Panc1 (cell line): ENCODE measurements around the gene AJUBA.

Experiments used
- POLR2AphosphoS5 ChIP-seq: IDR thresholded peaks from 2 replicates; pipeline ENCODE4 v1.6.1; 2012; ENCODE audit warnings: mild to moderate bottlenecking, low read depth, low read length, moderate library complexity
- SIN3A ChIP-seq: IDR thresholded peaks from 2 replicates; pipeline ENCODE4 v1.6.1; 2012; ENCODE audit warnings: low read depth, mild to moderate bottlenecking, low read length, moderate library complexity, borderline replicate concordance; ENCODE audit not compliant: insufficient read depth
- TF ChIP-seq, protein P1 (sequence below): fragments of 450-650 bp; IDR thresholded peaks from 2 replicates; pipeline ENCODE4 v1.5.1; 2017; ENCODE audit warnings: mild to moderate bottlenecking
- TF ChIP-seq, protein P2 (sequence below), 2 experiments: IDR thresholded peaks; 2 replicates each; pipeline ENCODE4 v1.6.1; 2011 to 2012; ENCODE audit warnings: low read depth in 2 of 2, control low read depth in 1 of 2, low read length in 1 of 2, mild to moderate bottlenecking in 1 of 2, moderate library complexity in 1 of 2; ENCODE audit not compliant: insufficient read depth in 1 of 2

GRCh38 chr14:22997676-22998323 lies 15.4 kb upstream of the AJUBA start:
- TF ChIP-seq, protein P1, sequence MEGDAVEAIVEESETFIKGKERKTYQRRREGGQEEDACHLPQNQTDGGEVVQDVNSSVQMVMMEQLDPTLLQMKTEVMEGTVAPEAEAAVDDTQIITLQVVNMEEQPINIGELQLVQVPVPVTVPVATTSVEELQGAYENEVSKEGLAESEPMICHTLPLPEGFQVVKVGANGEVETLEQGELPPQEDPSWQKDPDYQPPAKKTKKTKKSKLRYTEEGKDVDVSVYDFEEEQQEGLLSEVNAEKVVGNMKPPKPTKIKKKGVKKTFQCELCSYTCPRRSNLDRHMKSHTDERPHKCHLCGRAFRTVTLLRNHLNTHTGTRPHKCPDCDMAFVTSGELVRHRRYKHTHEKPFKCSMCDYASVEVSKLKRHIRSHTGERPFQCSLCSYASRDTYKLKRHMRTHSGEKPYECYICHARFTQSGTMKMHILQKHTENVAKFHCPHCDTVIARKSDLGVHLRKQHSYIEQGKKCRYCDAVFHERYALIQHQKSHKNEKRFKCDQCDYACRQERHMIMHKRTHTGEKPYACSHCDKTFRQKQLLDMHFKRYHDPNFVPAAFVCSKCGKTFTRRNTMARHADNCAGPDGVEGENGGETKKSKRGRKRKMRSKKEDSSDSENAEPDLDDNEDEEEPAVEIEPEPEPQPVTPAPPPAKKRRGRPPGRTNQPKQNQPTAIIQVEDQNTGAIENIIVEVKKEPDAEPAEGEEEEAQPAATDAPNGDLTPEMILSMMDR: no peak
- TF ChIP-seq, protein P2, sequence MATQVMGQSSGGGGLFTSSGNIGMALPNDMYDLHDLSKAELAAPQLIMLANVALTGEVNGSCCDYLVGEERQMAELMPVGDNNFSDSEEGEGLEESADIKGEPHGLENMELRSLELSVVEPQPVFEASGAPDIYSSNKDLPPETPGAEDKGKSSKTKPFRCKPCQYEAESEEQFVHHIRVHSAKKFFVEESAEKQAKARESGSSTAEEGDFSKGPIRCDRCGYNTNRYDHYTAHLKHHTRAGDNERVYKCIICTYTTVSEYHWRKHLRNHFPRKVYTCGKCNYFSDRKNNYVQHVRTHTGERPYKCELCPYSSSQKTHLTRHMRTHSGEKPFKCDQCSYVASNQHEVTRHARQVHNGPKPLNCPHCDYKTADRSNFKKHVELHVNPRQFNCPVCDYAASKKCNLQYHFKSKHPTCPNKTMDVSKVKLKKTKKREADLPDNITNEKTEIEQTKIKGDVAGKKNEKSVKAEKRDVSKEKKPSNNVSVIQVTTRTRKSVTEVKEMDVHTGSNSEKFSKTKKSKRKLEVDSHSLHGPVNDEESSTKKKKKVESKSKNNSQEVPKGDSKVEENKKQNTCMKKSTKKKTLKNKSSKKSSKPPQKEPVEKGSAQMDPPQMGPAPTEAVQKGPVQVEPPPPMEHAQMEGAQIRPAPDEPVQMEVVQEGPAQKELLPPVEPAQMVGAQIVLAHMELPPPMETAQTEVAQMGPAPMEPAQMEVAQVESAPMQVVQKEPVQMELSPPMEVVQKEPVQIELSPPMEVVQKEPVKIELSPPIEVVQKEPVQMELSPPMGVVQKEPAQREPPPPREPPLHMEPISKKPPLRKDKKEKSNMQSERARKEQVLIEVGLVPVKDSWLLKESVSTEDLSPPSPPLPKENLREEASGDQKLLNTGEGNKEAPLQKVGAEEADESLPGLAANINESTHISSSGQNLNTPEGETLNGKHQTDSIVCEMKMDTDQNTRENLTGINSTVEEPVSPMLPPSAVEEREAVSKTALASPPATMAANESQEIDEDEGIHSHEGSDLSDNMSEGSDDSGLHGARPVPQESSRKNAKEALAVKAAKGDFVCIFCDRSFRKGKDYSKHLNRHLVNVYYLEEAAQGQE (IDR thresholded peaks at IDR 0.05; ENCODE audit: insufficient read depth in 1 of 2, low read depth in 2 of 2, low read length in 1 of 2): no peak
- TF ChIP-seq POLR2AphosphoS5 (no peak), SIN3A (no peak)
